SU-DHL-6 (cell line): ENCODE results near the gene SLC11A1.
A peak's percentile ranks its signal among the peaks of the same experiment; 100 is the strongest.

Experiments used
- H2AFZ ChIP-seq: fragments of 200-600 bp; sonication (generic); 2 replicates; pipeline ENCODE4 v1.6.1; 2014; ENCODE audit warnings: low read depth, mild to moderate bottlenecking, moderate library complexity, mixed read lengths, antibody characterized with exemption, low read length; ENCODE audit not compliant: severe bottlenecking
- H3F3A ChIP-seq: fragments of 200-600 bp; shearing (Covaris generic); 2 replicates; pipeline ENCODE4 v1.6.0; 2016; ENCODE audit warnings: antibody characterized with exemption, mild to moderate bottlenecking; ENCODE audit not compliant: insufficient read depth
- H3K27ac ChIP-seq: fragments of 200-600 bp; sonication (generic); 2 replicates; pipeline ENCODE4 v1.5.1; 2016; ENCODE audit warnings: low read depth, mild to moderate bottlenecking, low read length, moderate library complexity, mixed read lengths
- H3K27me3 ChIP-seq: fragments of 200-600 bp; sonication (generic), shearing (Covaris generic); 2 replicates; pipeline ENCODE4 v1.6.0; 2014; ENCODE audit warnings: mild to moderate bottlenecking, low read length
- H3K36me3 ChIP-seq: fragments of 200-600 bp; sonication (generic); 2 replicates; pipeline ENCODE4 v1.6.1; 2014; ENCODE audit warnings: mild to moderate bottlenecking, low read length, mixed read lengths
- H3K4me2 ChIP-seq: fragments of 300-600, 200-600 bp; shearing (Covaris generic), sonication (generic); 2 replicates; pipeline ENCODE4 v1.6.0; 2014; ENCODE audit warnings: low read length, low read depth, mild to moderate bottlenecking; ENCODE audit not compliant: poor library complexity, severe bottlenecking
- H3K4me3 ChIP-seq: fragments of 200-600 bp; sonication (generic); 2 replicates; pipeline ENCODE4 v1.5.1; 2014; ENCODE audit warnings: antibody characterized with exemption, low read length, mild to moderate bottlenecking, mixed read lengths; ENCODE audit not compliant: insufficient read depth, poor library complexity, severe bottlenecking
- H3K79me2 ChIP-seq: fragments of 200-600 bp; sonication (generic); 2 replicates; pipeline ENCODE4 v1.6.1; 2014; ENCODE audit warnings: mild to moderate bottlenecking, low read length, moderate library complexity; ENCODE audit not compliant: insufficient read depth
- H3K9ac ChIP-seq: fragments of 200-600 bp; sonication (generic); 2 replicates; pipeline ENCODE4 v1.7.0; 2014; ENCODE audit warnings: mild to moderate bottlenecking, low read length
- H3K9me2 ChIP-seq: fragments of 200-600 bp; sonication (generic); replicated peaks from 2 replicates; pipeline ENCODE4 v1.6.1; 2014; ENCODE audit warnings: low read length; ENCODE audit not compliant: insufficient read depth
- H3K9me3 ChIP-seq: fragments of 200-600 bp; sonication (generic); 2 replicates; pipeline ENCODE4 v1.6.1; 2014; ENCODE audit warnings: low read length, mixed read lengths; ENCODE audit not compliant: insufficient read depth
- H4K20me1 ChIP-seq: fragments of 200-600 bp; sonication (generic); 2 replicates; pipeline ENCODE4 v1.6.1; 2014; ENCODE audit warnings: low read depth, mild to moderate bottlenecking, antibody characterized with exemption, low read length, moderate library complexity, mixed read lengths
- CTCF ChIP-seq: fragments of 200-600 bp; sonication (generic); IDR thresholded peaks from one replicate; pipeline ENCODE4 v1.5.1; 2017; ENCODE audit warnings: antibody characterized with exemption, mild to moderate bottlenecking, low read length, moderate library complexity; ENCODE audit not compliant: insufficient read depth, poor library complexity, severe bottlenecking
- EZH2phosphoT487 ChIP-seq: fragments of 200-600 bp; sonication (generic), shearing (Covaris generic); conservative IDR thresholded peaks from 2 replicates; pipeline ENCODE4 v1.6.1; 2018; ENCODE audit warnings: mild to moderate bottlenecking, antibody characterized with exemption, low read length, moderate library complexity, mixed read lengths

The SLC11A1 gene

GRCh38 chr2:218406209-218406948, 24.3 kb downstream of the SLC11A1 start:
- peak overlapping the region; percentile 97 for H2AFZ ChIP-seq
- H3K36me3 ChIP-seq, result no peaks in the 10 kb centered on the region
- no peaks in the 10 kb centered on the region for H3K27me3 ChIP-seq
- H4K20me1 ChIP-seq, result no peaks in the 10 kb centered on the region
- TF ChIP-seq CTCF, result peak; percentile 75
- TF ChIP-seq EZH2phosphoT487, result no peak
- peak overlapping the region; percentile 86 for H3K4me2 ChIP-seq
- peak overlapping the region; percentile 61 for H3K9ac ChIP-seq
- H3K9me3 ChIP-seq, result no peaks in the 10 kb centered on the region
- H3K9me2 ChIP-seq, result no peaks in the 10 kb centered on the region
- H3F3A ChIP-seq, result peaks cover 14% of the 10 kb centered on the region
- peak overlapping the region; percentile 58 for H3K27ac ChIP-seq
- peaks cover under 1% of the 10 kb centered on the region; the same call in 1 of the 2 replicates for H3K79me2 ChIP-seq
- H3K4me3 ChIP-seq, result peak overlapping the region; percentile 55

GRCh38 chr2:218406949-218407618, 25.0 kb downstream of the SLC11A1 start:
- Histone ChIP-seq H3F3A (peaks cover 14% of the 10 kb centered on the region), H3K27ac (peak overlapping the region; percentile 36), H3K36me3 (no peaks in the 10 kb centered on the region), H3K9me2 (no peaks in the 10 kb centered on the region), H3K4me2 (peak overlapping the region; percentile 86), H3K9me3 (no peaks in the 10 kb centered on the region), H4K20me1 (no peaks in the 10 kb centered on the region), H3K27me3 (no peaks in the 10 kb centered on the region), H3K9ac (peak overlapping the region; percentile 61), H3K79me2 (no peaks in the 10 kb centered on the region; the same call in 1 of the 2 replicates), H3K4me3 (peak overlapping the region; percentile 41), H2AFZ (peak overlapping the region; percentile 97)
- TF ChIP-seq EZH2phosphoT487, result no peak
- TF ChIP-seq CTCF, result no peak

- Histone ChIP-seq H3K4me3 (no peak overlapping the region), H3K9ac (no peak overlapping the region), H2AFZ (no peak overlapping the region), H3K9me2 (no peaks in the 10 kb centered on the region), H3K4me2 (no peak overlapping the region), H3K9me3 (no peaks in the 10 kb centered on the region), H3K36me3 (no peaks in the 10 kb centered on the region), H3F3A (peaks cover 14% of the 10 kb centered on the region), H3K27ac (no peak overlapping the region), H4K20me1 (no peaks in the 10 kb centered on the region), H3K27me3 (no peaks in the 10 kb centered on the region), H3K79me2 (no peaks in the 10 kb centered on the region)
- TF ChIP-seq EZH2phosphoT487 (no peak), CTCF (no peak)
Observed at GRCh38 chr2:218407717-218408116, 25.6 kb downstream of the SLC11A1 start.
